HG02571 (cell line): ENCODE measurements around the gene SGO2.
"Not testable (repeated sequence)": the region's sequence is repeated elsewhere in the genome, so short reads cannot be mapped to it uniquely, and the experiment has no call there.

Experiments
- ATAC-seq: cut with Tn5 transposase; IDR thresholded peaks from one replicate; pipeline ENCODE4 v1.9.1; 2021; ENCODE audit warnings: mild to moderate bottlenecking, moderate library complexity; ENCODE audit not compliant: unreplicated experiment

SGO2 gene

DNA sequence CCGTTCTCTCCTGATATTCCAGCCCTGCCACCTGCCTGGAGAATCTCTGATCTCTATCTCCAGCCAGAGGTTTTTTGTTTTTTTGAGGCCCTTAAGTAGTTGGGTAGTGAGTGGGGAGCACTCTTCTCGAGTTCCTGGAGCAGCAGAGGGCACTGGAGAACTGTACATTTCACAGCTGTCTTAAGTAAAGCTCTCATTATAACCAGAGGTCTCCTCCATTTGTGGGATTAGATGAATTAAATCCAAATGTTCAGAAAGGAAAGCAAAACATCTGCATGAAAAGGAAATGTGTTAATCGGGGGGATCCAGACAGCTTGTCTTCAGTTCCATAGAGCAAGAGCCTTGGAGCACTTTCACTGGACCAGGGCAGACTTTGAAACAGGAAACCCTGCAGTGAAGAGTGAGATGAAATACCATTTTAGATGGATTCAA, 92.6 kb downstream of the SGO2 start:
- no peak for ATAC-seq

DNA sequence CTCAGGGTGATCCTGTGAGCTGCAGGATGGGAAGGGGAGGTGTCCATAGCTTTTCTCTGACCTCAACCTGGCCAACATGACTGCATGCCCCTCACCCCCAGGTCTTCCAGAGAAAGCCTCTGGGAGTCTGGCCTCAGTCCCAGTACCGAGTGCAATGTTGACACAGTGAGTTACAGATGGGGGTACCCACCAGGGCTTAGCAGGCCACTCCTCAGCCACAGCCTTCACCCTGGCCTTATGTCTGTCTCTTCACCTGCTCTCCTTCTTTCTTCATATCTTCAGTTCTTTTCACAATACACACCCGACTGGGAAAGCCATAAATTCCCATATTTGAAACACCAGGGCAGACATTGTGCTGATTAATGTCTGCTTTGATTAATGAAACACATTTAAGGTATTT, 93.3 kb downstream of the SGO2 start:
- ATAC-seq: no peak

DNA sequence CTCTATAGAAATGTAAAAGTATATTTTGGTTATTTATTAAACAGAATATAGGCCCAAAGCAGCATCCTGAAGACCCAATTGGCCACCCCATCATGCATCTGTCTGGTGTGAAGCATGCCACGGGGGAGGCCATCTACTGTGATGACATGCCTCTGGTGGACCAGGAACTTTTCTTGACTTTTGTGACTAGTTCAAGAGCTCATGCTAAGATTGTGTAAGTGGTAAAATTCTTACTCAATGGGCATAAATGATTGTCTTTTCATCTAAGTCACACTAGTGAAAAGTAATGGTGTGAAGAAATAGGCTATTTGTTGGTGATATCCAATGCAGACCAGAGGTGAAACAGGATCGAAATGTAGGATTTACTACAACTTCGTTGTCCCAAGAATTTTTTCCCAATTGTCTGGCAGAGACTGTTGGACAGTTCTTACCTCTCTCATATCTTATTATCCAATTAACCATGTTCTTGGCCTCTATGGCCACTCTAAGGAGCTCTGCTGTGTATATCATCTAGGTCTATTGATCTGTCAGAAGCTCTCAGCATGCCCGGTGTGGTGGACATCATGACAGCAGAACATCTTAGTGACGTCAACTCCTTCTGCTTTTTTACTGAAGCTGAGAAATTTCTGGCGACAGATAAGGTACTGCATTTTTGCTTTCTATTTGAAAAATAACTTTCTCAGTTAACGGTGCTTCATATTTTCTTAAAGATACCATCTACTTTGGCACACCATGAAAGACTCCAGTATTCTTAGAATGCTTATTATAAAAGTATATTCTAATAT, 94.8 kb downstream of the SGO2 start:
- ATAC-seq: no peak

GRCh38 chr2:200622106-200622505, 96.1 kb downstream of the SGO2 start:
- ATAC-seq: no peak

DNA sequence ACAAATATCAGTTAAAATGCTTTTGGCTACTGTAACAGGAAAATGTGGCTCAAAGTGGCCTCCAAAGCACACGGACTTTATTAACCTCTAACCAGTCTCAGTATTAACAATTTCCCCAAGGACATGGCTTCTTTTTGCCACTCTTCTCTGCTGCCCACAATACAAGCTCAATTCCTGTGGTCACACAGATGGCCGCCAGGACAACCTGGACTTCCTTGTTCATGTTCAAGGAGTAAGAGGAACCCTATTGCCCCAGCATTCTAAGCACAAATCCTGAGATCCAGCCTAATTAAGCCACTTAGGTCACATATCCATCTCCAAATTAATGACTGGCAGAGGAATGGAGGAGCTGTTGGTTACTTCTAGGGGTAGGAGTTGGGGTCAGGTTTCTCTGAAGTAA, 98.0 kb downstream of the SGO2 start:
- ATAC-seq: no peak

- ATAC-seq: no peak
These were observed 98.7 kb downstream of the SGO2 start for GRCh38 chr2:200624658-200625057.

DNA sequence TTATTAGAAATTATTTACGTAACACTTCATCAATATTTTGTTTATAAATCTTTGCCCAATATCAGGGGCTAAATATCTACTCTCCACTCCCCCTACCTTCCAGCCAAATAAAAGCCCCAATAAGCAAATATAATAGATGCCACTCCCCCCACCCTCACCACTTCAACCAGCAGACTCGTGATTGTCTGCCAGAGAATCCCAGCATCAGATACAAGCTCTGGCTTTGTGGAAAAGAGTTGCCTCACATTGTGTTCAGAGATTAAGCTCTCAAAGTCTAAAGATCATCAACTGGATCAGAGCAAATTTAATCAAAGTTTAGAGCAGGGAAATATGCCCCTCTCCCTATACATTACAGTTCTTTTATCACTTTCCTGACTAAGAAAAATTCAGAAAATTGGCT, 99.3 kb downstream of the SGO2 start:
- ATAC-seq: no peak

DNA sequence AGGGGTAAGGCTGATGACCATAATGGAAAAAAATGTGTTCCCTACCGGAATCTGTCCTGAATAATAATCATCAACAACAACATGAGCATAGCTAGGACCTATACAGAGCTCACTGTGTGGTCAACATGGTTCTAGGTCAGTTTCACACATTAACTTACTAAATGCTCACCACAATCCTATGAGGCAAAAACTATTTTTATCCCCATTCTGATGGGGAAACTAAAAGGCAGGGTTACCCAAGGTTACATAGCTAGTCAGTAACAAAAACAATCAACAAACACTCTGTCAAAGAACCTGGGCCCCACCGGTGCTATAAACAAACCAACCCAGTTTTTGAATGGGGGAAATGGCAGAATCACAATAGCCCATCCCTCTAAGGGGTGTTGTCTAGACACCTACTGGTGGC, 100.0 kb downstream of the SGO2 start:
- no peak for ATAC-seq

DNA sequence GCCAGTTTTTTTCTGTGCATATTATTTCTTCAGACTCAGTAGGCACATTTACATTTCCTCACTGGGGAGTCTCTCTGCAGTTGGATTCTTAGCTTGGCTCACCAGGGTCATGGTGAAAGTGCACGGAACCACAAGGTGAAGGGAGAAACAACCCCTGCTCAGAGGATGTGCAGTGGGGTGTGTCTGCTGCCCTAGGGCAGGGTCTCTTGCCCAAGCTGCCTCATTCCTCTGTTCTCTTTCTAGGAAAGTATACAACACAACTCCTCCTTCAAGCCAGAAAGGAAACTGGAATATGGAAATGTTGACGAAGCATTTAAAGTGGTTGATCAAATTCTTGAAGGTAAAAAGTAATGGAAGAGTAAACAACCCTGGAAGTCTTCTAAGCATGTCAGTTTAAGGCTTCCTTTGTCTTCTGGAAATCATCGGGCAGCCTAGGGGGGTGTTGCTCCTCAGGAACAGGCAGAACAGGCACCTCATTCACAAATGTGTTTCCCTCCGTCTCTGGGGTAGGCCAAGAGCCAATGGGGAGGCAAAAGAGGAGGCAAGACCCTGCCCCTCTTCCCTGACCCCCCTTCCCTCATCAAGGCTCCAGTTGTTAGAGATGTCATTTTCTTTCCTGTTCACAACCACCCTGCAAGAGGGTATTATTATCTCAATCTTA, 101.2 kb downstream of the SGO2 start:
- no peak for ATAC-seq

- not testable (repeated sequence) for ATAC-seq
These were observed 102.5 kb downstream of the SGO2 start for GRCh38 chr2:200628461-200628860.

GRCh38 chr2:200631287-200631686, 105.3 kb downstream of the SGO2 start:
- ATAC-seq: no peak
